Measurements from ENCODE around the gene PDS5A.

DNA sequence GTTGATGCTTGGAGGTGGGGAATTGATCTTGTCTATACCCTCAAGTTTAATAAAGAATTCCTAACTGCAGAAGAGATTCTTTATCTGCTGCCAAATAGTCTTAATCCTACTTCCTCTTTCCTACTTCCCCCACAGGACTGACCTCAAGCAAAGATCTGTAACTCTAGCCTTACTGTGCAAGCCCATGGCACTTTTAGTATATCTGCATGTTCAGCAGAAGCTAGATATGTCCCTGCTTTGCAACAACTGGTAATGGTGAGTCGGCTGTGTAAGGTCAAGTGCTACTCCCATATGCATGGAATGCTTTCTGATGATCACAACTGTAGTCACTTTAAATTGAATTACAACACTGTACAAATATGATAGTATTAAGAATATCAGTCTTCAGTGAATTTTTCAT, 26.3 kb upstream of the PDS5A start:
- TF ChIP-seq EZH2 (IDR thresholded peaks at IDR 0.05; ENCODE audit: low read length, missing control alignments), result no peak
- TF ChIP-seq, protein P1, sequence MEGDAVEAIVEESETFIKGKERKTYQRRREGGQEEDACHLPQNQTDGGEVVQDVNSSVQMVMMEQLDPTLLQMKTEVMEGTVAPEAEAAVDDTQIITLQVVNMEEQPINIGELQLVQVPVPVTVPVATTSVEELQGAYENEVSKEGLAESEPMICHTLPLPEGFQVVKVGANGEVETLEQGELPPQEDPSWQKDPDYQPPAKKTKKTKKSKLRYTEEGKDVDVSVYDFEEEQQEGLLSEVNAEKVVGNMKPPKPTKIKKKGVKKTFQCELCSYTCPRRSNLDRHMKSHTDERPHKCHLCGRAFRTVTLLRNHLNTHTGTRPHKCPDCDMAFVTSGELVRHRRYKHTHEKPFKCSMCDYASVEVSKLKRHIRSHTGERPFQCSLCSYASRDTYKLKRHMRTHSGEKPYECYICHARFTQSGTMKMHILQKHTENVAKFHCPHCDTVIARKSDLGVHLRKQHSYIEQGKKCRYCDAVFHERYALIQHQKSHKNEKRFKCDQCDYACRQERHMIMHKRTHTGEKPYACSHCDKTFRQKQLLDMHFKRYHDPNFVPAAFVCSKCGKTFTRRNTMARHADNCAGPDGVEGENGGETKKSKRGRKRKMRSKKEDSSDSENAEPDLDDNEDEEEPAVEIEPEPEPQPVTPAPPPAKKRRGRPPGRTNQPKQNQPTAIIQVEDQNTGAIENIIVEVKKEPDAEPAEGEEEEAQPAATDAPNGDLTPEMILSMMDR (conservative IDR thresholded peaks at IDR 0.05 in 1 of 2, IDR thresholded peaks at IDR 0.05 in 1 of 2; ENCODE audit: low read depth in 1 of 2, low read length in 2 of 2), result no peak

All from fibroblast of lung (primary cell).